DOHH2 (cell line): ENCODE measurements around the gene ZNF19.

ENCODE experiments used
- H3F3A ChIP-seq: fragments of 200-600 bp; sonication (generic), shearing (Covaris generic); 2 replicates; pipeline ENCODE4 v1.6.0; 2016; ENCODE audit warnings: antibody characterized with exemption, mild to moderate bottlenecking; ENCODE audit not compliant: control insufficient read depth, insufficient read depth
- H3K27ac ChIP-seq: fragments of 200-600 bp; sonication (generic); 2 replicates; pipeline ENCODE4 v1.5.1; 2014; ENCODE audit warnings: low read depth, mild to moderate bottlenecking, low read length, moderate library complexity
- H3K27me3 ChIP-seq: fragments of 200-600 bp; sonication (generic); 2 replicates; pipeline ENCODE4 v1.6.1; 2014; ENCODE audit warnings: mild to moderate bottlenecking, low read length, mixed read lengths; ENCODE audit not compliant: control insufficient read depth
- H3K36me3 ChIP-seq: fragments of 200-600 bp; sonication (generic); 2 replicates; pipeline ENCODE4 v1.6.1; 2014; ENCODE audit warnings: mild to moderate bottlenecking, low read length, moderate library complexity, mixed read lengths; ENCODE audit not compliant: control insufficient read depth
- H3K4me1 ChIP-seq: fragments of 200-600 bp; sonication (generic); 2 replicates; pipeline ENCODE4 v1.6.1; 2014; ENCODE audit warnings: mild to moderate bottlenecking, low read length, mixed read lengths; ENCODE audit not compliant: control insufficient read depth
- H3K4me2 ChIP-seq: fragments of 200-600 bp; sonication (generic); 2 replicates; pipeline ENCODE4 v1.6.0; 2014; ENCODE audit warnings: mild to moderate bottlenecking, low read length, moderate library complexity
- H3K4me3 ChIP-seq: fragments of 200-600 bp; sonication (generic); 2 replicates; pipeline ENCODE4 v1.5.1; 2014; ENCODE audit warnings: mild to moderate bottlenecking, low read length, mixed read lengths
- H3K79me2 ChIP-seq: fragments of 200-600 bp; sonication (generic); 2 replicates; pipeline ENCODE4 v1.6.1; 2014; ENCODE audit warnings: mild to moderate bottlenecking, low read length, mixed read lengths; ENCODE audit not compliant: control insufficient read depth
- H3K9me2 ChIP-seq: fragments of 200-600 bp; sonication (generic); replicated peaks from 2 replicates; pipeline ENCODE4 v1.6.1; 2014; ENCODE audit warnings: mild to moderate bottlenecking, low read length, mixed read lengths; ENCODE audit not compliant: control insufficient read depth
- H3K9me3 ChIP-seq: fragments of 200-600 bp; sonication (generic); 2 replicates; pipeline ENCODE4 v1.6.1; 2014; ENCODE audit warnings: antibody characterized with exemption, low read length, mixed read lengths; ENCODE audit not compliant: control insufficient read depth, insufficient read depth
- H4K20me1 ChIP-seq: fragments of 200-600 bp; sonication (generic); 2 replicates; pipeline ENCODE4 v1.6.0; 2014; ENCODE audit warnings: low read depth, mild to moderate bottlenecking, antibody characterized with exemption, low read length, moderate library complexity; ENCODE audit not compliant: control insufficient read depth, insufficient read depth
- CTCF ChIP-seq: fragments of 200-600 bp; sonication (generic); IDR thresholded peaks from one replicate; pipeline ENCODE4 v1.5.1; 2014; ENCODE audit warnings: antibody characterized with exemption, mild to moderate bottlenecking, low read depth, low read length; ENCODE audit not compliant: poor library complexity, severe bottlenecking
- EZH2phosphoT487 ChIP-seq: fragments of 200-600 bp; sonication (generic); IDR thresholded peaks from 2 replicates; pipeline ENCODE4 v1.6.1; 2017; ENCODE audit warnings: borderline replicate concordance, mild to moderate bottlenecking, antibody characterized with exemption, low read length, moderate library complexity, mixed read lengths

ZNF19 gene

GRCh38 chr16:71424626-71425025 is 64.5 kb downstream of the ZNF19 start:
- Histone ChIP-seq H3K4me2 (no peak overlapping the region), H3F3A (no peaks in the 10 kb centered on the region), H3K27me3 (no peaks in the 10 kb centered on the region), H3K9me3 (peaks cover 5% of the 10 kb centered on the region; the same call in 1 of the 2 replicates), H4K20me1 (no peaks in the 10 kb centered on the region), H3K79me2 (no peaks in the 10 kb centered on the region), H3K36me3 (no peaks in the 10 kb centered on the region), H3K4me1 (no peaks in the 10 kb centered on the region), H3K9me2 (no peaks in the 10 kb centered on the region), H3K27ac (no peak overlapping the region), H3K4me3 (no peak overlapping the region)
- TF ChIP-seq EZH2phosphoT487 (no peak), CTCF (no peak)

- Histone ChIP-seq H3K4me2 (no peak overlapping the region), H3K27ac (no peak overlapping the region), H3K9me3 (peaks cover 2% of the 10 kb centered on the region; the same call in 1 of the 2 replicates), H4K20me1 (no peaks in the 10 kb centered on the region), H3K4me1 (no peaks in the 10 kb centered on the region), H3K27me3 (no peaks in the 10 kb centered on the region; the same call in 1 of the 2 replicates), H3K4me3 (no peak overlapping the region), H3K36me3 (no peaks in the 10 kb centered on the region), H3K9me2 (no peaks in the 10 kb centered on the region), H3K79me2 (no peaks in the 10 kb centered on the region), H3F3A (no peaks in the 10 kb centered on the region)
- TF ChIP-seq CTCF (no peak), EZH2phosphoT487 (no peak)
Observed at GRCh38 chr16:71423865-71424264, 65.3 kb downstream of the ZNF19 start.
